ENCODE results near the gene CFD.

The CFD gene

GRCh38 chr19:912181-913079 is 53.0 kb downstream of the CFD start:
- no peak for DNase-seq

Data from 8988T (cell line).